GM19238 (cell line): ENCODE measurements around the gene SPRYD3.
"Not testable (repeated sequence)": the region's sequence is repeated elsewhere in the genome, so short reads cannot be mapped to it uniquely, and the experiment has no call there.

Experiments used
- DNase-seq: peaks from one replicate; pipeline ENCODE4 v3.0.0; 2011; ENCODE audit warnings: low spot score; ENCODE audit not compliant: insufficient read length

Gene SPRYD3

DNA sequence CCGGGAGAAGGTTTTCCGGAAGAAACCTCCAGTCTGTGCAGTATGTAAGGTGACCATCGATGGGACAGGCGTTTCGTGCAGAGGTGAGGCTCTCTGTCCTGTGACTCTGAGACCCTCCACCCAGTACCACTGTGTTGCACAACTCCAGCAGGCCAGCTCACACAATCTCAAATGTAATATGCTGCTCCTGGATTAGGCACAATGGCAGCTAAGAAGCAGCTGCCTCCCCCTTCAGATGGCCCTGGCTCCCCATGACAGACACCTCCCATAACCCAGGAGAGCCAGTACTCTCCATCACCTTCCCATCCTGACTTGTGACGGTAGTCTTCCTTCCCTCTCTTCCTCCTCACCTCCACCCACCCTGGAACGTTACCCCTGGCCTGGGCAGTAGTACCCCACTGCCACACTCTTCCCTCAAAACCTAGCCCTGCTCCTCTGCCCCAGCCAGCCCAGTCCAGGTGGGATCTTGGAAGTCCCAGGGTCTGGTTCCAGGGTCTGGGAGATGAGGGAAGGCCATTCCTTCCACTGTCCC is 27.2 kb downstream of the SPRYD3 start:
- DNase-seq, result no peak

DNA sequence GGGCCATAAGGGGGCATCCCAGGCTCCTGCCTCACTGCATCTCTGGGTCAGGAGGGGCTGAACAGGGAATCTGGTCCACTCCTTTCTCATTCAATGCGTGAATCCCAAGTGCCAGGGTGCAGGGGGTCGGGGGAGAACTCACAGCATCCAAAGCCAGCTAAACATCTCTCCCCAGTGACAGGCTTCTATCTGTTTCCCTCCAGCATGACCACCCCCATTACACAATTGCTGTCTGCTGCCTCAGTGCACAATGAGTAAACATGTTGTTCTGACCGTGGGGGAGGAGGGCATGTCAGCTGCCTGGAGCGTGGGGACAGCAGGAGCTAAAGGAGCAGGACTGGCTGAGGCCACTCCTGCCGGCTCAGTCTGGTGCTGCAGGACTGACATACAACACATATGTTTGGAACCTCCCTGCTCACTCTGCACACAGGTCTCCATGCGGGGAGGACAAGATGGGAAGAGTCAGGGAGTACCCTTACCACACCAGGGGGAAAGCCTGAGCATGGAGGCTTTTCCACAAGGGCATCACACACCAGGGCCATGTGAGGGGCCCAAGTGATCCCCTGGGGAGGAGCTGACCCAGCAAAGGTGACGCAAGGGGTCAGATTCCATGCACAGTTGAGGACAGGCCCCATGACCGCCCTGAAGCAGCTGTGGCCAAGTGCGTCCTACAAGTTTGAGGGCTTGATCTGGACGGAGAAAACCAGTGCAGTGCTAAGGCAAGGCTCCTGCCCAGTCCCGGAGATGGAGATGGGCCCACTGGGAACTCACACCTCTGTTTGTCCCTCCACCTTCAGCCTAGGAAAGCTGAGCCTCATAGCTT is 27.9 kb downstream of the SPRYD3 start:
- no peak for DNase-seq

DNA sequence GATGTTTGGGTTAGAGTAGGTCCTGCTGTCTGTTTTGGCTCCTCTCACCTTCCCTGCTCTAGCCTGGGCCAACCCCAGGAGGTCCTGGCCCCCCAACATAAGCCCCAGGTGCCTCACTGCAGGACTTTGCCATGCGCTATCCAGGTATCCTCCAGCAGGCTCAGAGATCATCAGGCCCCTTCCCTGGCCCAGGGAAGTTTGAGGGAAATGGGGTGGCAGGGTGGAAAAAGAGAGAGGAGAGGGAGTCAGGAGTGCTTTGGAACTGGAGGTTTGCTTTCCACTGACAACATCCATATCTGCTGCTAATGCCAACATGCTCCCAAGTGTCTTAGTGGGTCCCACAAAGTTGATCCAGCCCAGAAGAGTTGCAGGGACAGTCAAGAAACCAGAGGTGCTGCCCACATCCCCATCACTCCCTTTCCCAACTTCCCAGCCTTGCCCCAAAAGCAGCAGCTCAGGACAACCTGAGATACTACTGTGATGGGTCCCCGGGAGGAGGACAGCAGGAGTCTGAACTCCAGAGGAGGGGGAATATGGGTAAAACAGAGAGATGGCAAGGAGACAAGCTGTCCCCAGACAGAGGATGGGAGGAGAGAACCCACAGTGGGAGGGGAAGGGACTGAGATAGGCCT is 28.6 kb downstream of the SPRYD3 start:
- no peak for DNase-seq

GRCh38 chr12:53049571-53050318 is 29.4 kb downstream of the SPRYD3 start, which contains the start of gene TNS2:
Gene TNS2 (plus strand): TSS chr12:53050065. CDS start chr12:53050186, 121 bp downstream.
- DNase-seq, result no peak

- DNase-seq, result no peak
Measured at GRCh38 chr12:53048780-53049401, 30.3 kb downstream of the SPRYD3 start.

DNA sequence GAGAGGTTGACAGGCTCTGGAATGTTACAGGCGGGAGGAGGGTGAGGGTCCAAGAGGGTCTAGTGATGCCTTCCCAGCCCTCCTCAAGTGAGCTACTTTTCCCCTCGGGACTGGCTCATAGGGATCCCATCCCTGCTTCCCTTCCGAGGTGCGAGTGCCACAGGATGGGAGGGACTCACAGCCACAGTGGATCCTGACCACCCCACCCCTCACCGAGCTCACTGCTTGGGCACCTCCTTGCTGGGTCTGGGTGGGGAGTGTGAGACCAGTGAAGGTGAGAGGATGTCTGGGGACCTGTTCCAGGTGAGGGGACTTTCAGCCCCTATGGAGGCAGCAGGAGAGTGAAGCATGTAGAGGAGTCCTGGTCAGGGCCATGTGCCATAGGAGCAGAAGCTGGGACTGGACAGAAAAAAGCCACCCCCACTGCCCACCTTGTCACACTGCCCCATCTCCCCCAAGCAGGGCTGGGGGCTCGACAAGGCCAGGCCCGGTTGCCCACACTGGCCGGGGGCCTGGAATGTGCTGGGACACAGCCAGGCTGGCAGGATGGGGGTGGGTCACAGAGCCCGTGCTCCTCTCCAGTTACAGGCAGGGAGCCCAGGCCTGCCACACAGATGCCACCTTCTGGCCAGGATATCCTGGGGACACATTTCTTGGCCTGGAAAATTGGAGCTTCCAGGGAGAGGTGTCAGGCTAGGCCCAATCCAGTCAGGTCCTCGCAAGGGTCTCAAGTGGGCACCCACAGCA is 31.0 kb downstream of the SPRYD3 start:
- no peak for DNase-seq

GRCh38 chr12:53047221-53048032 is 31.8 kb downstream of the SPRYD3 start:
- peak; percentile 80 for DNase-seq

- DNase-seq, result peak; percentile 51
Measured at GRCh38 chr12:53046655-53047220, 32.5 kb downstream of the SPRYD3 start.

DNA sequence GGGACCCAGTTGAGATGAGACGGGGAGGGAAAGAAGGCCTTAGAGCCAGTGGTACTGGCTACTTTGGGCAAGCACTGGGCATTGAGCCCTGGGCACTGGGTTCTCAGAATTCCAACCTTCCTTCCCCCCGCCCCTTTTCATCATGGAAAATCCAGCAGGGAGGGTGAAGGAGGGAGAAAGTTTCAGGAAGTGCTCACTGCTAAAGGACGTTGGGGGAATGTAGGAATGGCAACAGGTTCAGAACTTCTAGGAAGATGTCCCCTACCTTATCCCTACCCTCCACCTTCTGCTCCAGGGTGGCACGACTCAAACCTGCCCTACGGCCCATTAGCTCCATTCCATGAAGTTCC is 33.5 kb downstream of the SPRYD3 start:
- no peak for DNase-seq

GRCh38 chr12:53044896-53045695 is 34.1 kb downstream of the SPRYD3 start:
- DNase-seq, result no peak

DNA sequence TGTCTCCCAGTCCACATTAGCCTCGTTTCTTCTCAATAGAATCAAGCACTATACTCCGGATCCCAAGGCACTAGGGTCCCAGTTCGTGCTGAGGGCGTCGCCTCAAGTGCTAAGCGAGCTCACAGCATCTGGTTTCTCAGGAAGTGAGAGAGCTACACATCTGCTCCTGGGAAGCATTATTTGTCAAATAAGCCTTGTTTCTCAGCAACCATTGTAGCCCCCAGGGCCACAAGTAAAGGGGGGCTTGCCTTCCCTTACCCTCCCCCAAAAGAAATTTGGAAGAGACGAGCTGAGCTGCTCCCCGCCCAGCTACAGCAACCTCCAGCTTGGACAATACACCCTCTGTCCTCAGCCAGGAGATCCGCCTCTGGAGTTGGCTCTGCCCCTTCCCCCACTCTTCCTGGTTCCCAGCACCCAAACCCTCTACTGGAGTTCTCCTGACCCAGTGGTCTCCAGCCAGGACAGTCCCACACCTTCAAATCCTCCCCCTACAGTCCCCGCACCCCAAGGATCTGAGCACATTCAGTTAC is 35.1 kb downstream of the SPRYD3 start:
- no peak for DNase-seq

DNA sequence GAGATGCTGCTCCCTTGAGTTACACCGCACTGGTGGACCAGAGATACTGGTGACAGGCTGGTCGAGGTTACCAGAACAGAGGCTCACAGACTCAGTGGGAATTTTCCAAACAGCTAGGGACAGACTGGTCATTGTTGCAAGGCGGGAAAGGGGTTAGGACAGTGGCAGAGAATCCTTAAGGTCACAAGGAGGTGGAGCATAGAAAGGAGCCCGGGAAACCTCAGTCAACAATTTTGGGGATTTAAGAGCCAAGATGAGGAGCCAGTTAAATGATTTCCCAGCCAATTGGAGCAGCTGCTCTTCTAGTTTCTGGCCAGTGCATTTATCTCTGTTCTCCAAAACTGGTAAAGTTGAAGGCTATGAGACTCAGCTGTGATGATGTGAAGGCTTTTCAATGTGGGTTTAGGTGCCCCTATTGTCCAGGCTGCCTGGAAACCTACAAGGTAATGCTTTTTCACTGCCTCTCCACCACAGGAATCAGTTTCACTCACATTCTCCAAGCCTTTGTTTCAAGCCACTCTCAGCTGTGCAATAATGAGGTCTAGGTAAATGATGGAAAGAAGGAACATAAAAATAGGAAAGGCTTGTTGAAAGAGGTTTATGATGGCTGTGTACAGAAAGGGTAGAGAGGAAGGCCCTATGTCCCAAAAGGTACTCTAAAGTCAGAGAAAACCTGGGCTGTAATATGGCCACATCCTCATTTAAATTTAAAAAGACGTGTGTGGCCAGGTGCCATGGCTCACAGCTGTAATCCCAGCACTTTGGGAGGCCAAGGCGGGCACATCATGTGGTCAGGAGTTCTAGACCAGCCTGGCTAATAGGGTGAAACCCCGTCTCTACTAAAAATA is 36.4 kb downstream of the SPRYD3 start:
- no peak for DNase-seq

DNA sequence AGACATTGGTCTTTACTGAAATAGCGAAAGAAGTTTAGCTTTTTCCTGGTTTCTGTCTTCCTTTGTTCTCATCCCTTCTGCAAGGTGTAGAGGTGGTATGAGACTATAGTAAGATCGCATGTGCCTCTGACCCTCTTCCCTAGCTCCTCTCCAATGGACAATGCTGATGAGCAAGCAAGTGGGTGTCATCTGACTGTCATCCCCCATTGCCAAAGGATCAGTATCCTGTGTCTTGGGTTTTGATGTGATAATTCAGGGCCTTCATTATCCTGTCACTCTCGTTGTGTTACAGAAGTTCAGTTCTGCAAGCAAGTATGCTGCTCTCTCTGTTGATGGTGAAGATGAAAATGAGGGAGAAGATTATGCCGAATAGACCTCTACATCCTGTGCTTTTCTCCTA is 39.3 kb downstream of the SPRYD3 start:
- DNase-seq, result no peak

- DNase-seq, result no peak
Measured at GRCh38 chr12:53036802-53037201, 42.4 kb downstream of the SPRYD3 start.

DNA sequence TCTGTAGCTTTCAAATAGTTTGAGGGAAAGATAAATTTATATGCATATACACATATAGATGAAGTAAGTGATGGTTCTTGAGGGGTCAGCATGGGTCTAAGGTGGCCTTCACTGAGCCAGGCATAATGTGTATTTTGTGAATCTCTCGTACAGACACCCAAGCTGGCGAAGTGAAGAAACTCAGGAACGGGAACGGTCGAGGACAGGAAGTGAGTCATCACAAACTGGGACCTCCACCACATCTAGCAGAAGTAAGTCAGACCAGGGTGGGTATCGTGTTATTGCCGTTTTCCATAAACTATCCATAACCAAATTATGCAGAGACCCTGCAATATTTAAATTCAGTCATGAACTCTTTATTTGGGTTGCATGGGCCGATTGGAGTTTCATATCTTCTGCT is 44.7 kb downstream of the SPRYD3 start:
- DNase-seq, result no peak

DNA sequence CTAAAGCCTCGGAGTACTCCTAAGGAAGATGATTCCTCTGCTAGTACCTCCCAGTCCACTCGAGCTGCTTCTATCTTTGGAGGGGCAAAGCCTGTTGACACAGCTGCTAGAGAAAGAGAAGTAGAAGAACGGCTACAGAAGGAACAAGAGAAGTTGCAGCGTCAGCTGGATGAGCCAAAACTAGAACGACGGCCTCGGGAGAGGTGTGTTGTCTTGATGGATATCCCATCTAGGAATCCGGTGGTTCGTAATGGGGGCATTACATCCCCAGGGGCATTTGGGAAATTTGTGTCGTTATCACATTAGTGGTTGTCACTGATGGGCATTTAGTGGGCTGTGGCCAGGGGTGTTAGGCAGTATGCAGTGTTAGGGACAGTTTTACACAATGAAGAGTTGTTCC is 45.4 kb downstream of the SPRYD3 start:
- not testable (repeated sequence) for DNase-seq

DNA sequence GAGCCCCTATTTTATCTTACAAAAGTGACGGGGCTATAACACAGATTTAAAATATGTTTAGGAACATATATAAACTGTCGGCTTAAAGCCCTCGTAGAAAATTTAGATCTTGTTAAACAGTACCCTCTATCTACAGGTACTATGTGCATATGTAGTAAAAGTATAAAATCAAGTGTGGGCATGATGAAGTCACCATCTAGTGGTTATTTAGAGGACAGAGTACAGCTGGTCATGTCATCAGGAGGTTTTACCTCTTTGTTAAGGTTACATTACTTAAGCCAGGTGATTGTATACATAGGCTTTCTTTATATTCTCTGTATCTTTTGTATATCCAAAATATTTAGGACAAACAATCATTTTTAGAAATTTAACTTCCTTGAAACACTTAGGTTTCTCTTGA is 47.6 kb downstream of the SPRYD3 start:
- no peak for DNase-seq

GRCh38 chr12:53027014-53027413 is 52.2 kb downstream of the SPRYD3 start:
- not testable (repeated sequence) for DNase-seq
